Urinary bladder (tissue), 4 donors: ENCODE data around the gene EXOSC2. TPM values are rescaled to one million over a fixed set of nuclear protein-coding genes. Genes with fewer than 3 reads are reported as not detected.

Experiments
- DNase-seq: peaks from one replicate; pipeline ENCODE4 v3.0.0-alpha.2; 2015; ENCODE audit errors: extremely low spot score
- H3K27ac ChIP-seq: one replicate; pipeline ENCODE4 v1.5.1; 2013; ENCODE audit warnings: low read depth, mild to moderate bottlenecking, moderate library complexity
- H3K36me3 ChIP-seq: one replicate; pipeline ENCODE4 v1.6.1; 2013; ENCODE audit warnings: mild to moderate bottlenecking, moderate library complexity; ENCODE audit not compliant: insufficient read depth
- H3K4me1 ChIP-seq: one replicate; pipeline ENCODE4 v1.6.1; 2013; ENCODE audit warnings: mild to moderate bottlenecking, moderate library complexity; ENCODE audit not compliant: insufficient read depth
- H3K4me3 ChIP-seq: one replicate; pipeline ENCODE4 v1.5.1; 2013; ENCODE audit warnings: low read depth, low read length
- WGBS: extraction: QIAGEN DNeasy Blood & Tissue Kit; methylation state at CpG from one replicate; pipeline ENCODE4 v1.1.7; 2013; 5-methylcytosine and 5-hydroxymethylcytosine counted together
- polyA plus RNA-seq: library from polyadenylated mRNA; stranded (reverse); fragments of 200-250 nt; gene quantifications from one replicate; pipeline ENCODE4 v1.2.3, GENCODE V29; 2013
- total RNA-seq: library from RNA; depleted of rRNA; stranded (reverse); fragments of >200 nt; gene quantifications from one replicate; pipeline ENCODE4 v1.2.3, GENCODE V29; 2014
- donor health status: healthy with polysubstance abuse.
- donor health status: healthy.

The EXOSC2 gene
- total and polyA plus RNA-seq, 2 donors, result 18.4 to 24.6 TPM

- H3K4me3 ChIP-seq, result peak overlapping the region; percentile 40
- 20% methylated on average over 3 of the region's 3 CpGs for WGBS
- H3K4me1 ChIP-seq, result no peaks in the 10 kb centered on the region
- no peaks in the 10 kb centered on the region for H3K36me3 ChIP-seq
- DNase-seq, result no peak
- no peak overlapping the region for H3K27ac ChIP-seq
Observed at GRCh38 chr9:130715270-130715669, 21.7 kb downstream of the EXOSC2 start.

- no peak overlapping the region for H3K4me3 ChIP-seq
- H3K4me1 ChIP-seq, result no peaks in the 10 kb centered on the region
- H3K27ac ChIP-seq, result no peak overlapping the region
- no peaks in the 10 kb centered on the region for H3K36me3 ChIP-seq
- WGBS, result 81% methylated on average over 3 of the region's 3 CpGs
- DNase-seq, result no peak
Observed at GRCh38 chr9:130718562-130718961, 25.0 kb downstream of the EXOSC2 start.

DNA sequence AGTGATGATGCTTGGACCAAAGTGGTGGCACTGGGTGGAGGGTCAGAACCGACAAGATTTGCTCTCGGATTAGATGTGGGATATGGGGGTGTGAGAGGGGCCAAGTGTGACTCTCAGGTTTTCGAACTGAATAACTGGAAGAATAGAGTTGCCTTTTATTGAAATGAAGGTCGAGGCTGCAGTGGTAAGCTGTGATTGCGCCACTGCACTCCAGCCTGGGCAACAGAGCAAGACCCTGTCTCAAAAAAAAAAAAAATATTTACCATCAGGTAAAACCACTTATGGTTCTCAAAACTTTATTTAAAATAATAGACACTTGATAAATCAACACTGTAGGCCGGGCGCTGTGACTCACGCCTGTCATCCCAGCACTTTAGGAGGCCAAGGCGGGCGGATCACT lies 27.2 kb downstream of the EXOSC2 start:
- Histone ChIP-seq H3K4me3 (no peak overlapping the region), H3K36me3 (no peaks in the 10 kb centered on the region), H3K27ac (no peak overlapping the region), H3K4me1 (no peaks in the 10 kb centered on the region)
- 97% methylated on average over 10 of the region's 10 CpGs for WGBS
- DNase-seq, result no peak

DNA sequence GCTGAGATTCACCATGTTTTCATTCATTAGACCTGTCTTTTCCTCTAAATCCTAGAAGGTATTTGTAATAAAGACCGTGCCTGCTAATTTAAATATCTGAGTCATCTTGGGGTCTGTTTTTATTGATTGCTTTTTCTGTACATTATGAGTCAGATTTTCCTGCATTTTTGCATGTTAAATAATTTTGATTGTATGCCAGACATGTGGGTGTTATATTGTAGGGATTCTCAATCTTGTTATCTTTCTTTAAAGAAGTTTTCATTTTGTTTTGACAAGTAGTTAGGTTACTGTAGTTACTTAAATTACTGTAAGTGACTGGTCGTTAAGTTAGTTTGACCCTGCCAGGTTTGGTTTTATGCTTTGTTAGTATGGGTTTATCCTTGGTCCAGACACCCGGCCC lies 35.1 kb downstream of the EXOSC2 start:
- no peak overlapping the region for H3K4me3 ChIP-seq
- H3K4me1 ChIP-seq, result no peaks in the 10 kb centered on the region
- no peak for DNase-seq
- WGBS, result 70% methylated on average over 3 of the region's 3 CpGs
- no peak overlapping the region for H3K27ac ChIP-seq
- H3K36me3 ChIP-seq, result no peaks in the 10 kb centered on the region

- Histone ChIP-seq H3K36me3 (no peaks in the 10 kb centered on the region), H3K4me1 (no peaks in the 10 kb centered on the region), H3K4me3 (no peak overlapping the region), H3K27ac (no peak overlapping the region)
- DNase-seq, result no peak
- 90% methylated on average over 2 of the region's 2 CpGs for WGBS
Observed at GRCh38 chr9:130729145-130729544, 35.6 kb downstream of the EXOSC2 start.

GRCh38 chr9:130731355-130731754 lies 37.8 kb downstream of the EXOSC2 start:
- H3K36me3 ChIP-seq, result no peaks in the 10 kb centered on the region
- H3K27ac ChIP-seq, result no peak overlapping the region
- H3K4me3 ChIP-seq, result no peak overlapping the region
- H3K4me1 ChIP-seq, result no peaks in the 10 kb centered on the region
- 80% methylated on average over 2 of the region's 2 CpGs for WGBS
- DNase-seq, result no peak

- H3K36me3 ChIP-seq, result no peaks in the 10 kb centered on the region
- no peak overlapping the region for H3K27ac ChIP-seq
- 63% methylated on average over 2 of the region's 2 CpGs for WGBS
- no peak for DNase-seq
- H3K4me3 ChIP-seq, result no peak overlapping the region
- no peaks in the 10 kb centered on the region for H3K4me1 ChIP-seq
Observed at GRCh38 chr9:130732136-130732535, 38.6 kb downstream of the EXOSC2 start.

GRCh38 chr9:130732793-130733221 lies 39.2 kb downstream of the EXOSC2 start:
- WGBS, result 53% methylated on average over 5 of the region's 5 CpGs
- Histone ChIP-seq H3K36me3 (no peaks in the 10 kb centered on the region), H3K4me3 (no peak overlapping the region), H3K27ac (no peak overlapping the region), H3K4me1 (no peaks in the 10 kb centered on the region)
- no peak for DNase-seq

- Histone ChIP-seq H3K4me1 (no peaks in the 10 kb centered on the region), H3K36me3 (no peaks in the 10 kb centered on the region), H3K27ac (no peak overlapping the region), H3K4me3 (no peak overlapping the region)
- no peak for DNase-seq
- WGBS, result 71% methylated on average over 4 of the region's 4 CpGs
Observed at GRCh38 chr9:130735566-130735965, 42.0 kb downstream of the EXOSC2 start.

GRCh38 chr9:130736834-130737233 lies 43.3 kb downstream of the EXOSC2 start:
- no peak overlapping the region for H3K27ac ChIP-seq
- DNase-seq, result no peak
- no peak overlapping the region for H3K4me3 ChIP-seq
- H3K36me3 ChIP-seq, result no peaks in the 10 kb centered on the region
- WGBS, result 85% methylated on average over 1 of the region's 1 CpG
- no peaks in the 10 kb centered on the region for H3K4me1 ChIP-seq

DNA sequence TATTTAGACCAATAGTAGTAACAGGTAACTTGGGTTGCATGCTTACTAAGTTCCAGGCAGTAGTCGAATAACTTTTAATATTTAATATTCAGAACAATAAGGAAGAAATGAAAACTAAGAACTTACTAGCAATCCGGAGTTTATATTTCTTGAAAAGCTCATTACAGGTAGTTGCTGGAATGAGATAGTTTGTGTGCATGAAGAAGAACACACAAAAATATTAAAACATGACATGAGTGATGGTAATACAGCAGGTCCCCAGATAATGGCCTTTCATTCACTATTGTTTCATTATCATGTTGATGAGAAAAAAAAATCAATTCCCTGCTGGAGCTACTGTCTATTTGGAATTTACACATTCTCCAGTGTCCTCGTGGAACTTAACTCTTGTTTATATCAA lies 44.7 kb downstream of the EXOSC2 start:
- no peak for DNase-seq
- no peak overlapping the region for H3K27ac ChIP-seq
- WGBS, result 87% methylated on average over 3 of the region's 3 CpGs
- no peaks in the 10 kb centered on the region for H3K36me3 ChIP-seq
- no peak overlapping the region for H3K4me3 ChIP-seq
- no peaks in the 10 kb centered on the region for H3K4me1 ChIP-seq

DNA sequence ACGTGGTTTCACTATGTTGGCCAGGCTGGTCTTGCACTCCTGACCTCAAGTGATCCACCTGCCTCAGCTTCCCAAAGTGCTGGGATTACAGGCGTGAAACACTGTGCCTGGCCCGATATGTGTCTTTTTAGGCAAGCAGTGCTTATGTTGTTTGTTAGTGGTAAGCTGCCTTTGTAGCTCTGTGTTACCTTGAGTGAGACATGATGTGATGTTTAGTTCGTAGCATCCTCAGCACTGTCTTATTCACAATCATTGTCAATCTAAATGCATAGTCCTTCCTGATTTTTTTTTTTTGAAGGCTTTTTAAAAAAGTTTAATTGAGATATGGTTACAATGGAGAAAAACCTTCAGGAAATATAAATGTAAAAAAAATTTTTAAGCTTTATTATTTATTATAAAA lies 45.5 kb downstream of the EXOSC2 start:
- H3K4me1 ChIP-seq, result no peaks in the 10 kb centered on the region
- no peak for DNase-seq
- H3K4me3 ChIP-seq, result no peak overlapping the region
- H3K36me3 ChIP-seq, result no peaks in the 10 kb centered on the region
- H3K27ac ChIP-seq, result no peak overlapping the region
- WGBS, result 95% methylated on average over 4 of the region's 4 CpGs

DNA sequence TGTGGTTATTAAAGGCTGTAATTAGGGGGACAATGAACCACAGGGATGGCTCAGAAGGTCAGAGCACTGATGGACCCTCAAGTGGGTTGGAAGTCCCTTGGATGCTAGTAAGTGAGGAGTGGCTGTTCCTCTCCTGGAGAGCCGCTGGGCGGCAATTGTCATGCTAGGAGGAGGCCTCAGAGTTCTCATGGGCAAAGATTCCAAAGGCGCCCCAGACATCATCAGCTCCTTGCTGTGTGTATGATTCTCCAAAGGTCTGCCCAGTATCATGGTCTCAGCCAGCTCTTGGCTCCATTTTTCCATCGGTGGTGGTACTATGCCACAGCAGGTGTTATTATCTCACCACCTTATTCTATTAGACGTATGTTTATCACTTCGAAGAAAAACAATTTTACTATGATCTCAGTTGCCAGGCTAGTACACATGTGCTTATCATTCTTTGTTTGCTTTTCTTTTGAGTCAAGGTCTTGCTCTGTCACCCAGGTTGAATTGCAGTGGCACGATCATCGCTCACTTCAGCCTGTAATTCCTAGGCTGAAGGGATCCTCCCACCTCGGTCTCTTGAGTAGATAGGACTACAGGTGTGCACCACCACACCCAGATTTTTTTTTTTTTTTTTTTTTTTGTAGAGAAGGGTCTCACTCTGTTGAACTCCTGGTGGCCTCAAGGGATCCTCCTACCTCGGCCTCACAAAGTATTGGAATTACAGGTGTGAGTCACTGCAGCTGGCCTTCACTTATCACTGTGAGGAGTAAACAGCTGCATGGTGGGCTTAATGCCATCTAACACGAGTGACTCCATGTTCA lies 46.8 kb downstream of the EXOSC2 start:
- H3K4me1 ChIP-seq, result no peaks in the 10 kb centered on the region
- H3K36me3 ChIP-seq, result no peaks in the 10 kb centered on the region
- H3K27ac ChIP-seq, result no peak overlapping the region
- no peak overlapping the region for H3K4me3 ChIP-seq
- WGBS, result 93% methylated on average over 11 of the region's 11 CpGs
- DNase-seq, result no peak

DNA sequence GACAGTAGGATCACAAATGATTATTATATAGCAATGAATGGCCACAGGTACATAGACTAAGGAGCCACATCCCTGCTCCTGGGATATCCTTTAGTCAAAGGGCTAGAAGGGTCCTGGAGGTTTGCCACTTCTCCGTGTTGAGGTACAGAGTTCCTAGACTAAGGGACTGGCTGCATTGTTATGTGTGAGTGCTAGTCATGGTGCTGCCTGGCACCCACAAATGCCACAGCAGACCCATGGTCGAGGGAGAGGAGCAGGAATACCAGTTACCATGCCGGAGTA lies 47.4 kb downstream of the EXOSC2 start:
- no peak overlapping the region for H3K27ac ChIP-seq
- no peaks in the 10 kb centered on the region for H3K4me1 ChIP-seq
- 98% methylated on average over 3 of the region's 3 CpGs for WGBS
- no peaks in the 10 kb centered on the region for H3K36me3 ChIP-seq
- no peak overlapping the region for H3K4me3 ChIP-seq
- DNase-seq, result no peak
